Measurements from ENCODE around the gene DUSP28.

GRCh38 chr2:240573071-240573515, 12.9 kb downstream of the DUSP28 start:
- no peak for TF ChIP-seq CTCF (IDR thresholded peaks at IDR 0.05 in 4 of 5, conservative IDR thresholded peaks at IDR 0.05 in 1 of 5)
- no peak for TF ChIP-seq POLR2A (IDR thresholded peaks at IDR 0.05)

Data from gastrocnemius medialis (tissue), 4 donors.